ENCODE data around the gene TNFRSF12A.

GRCh38 chr16:3014971-3015370, 5.2 kb upstream of the TNFRSF12A start:
- no peak for TF ChIP-seq EZH2 (IDR thresholded peaks at IDR 0.05)
- TF ChIP-seq POLR2AphosphoS5 (IDR thresholded peaks at IDR 0.05; ENCODE audit: borderline replicate concordance, low read depth, low read length) = no peak

Measured in SK-N-MC (cell line).